G401 (cell line): ENCODE results near the gene MIB2. TPM values are rescaled to one million over a fixed set of nuclear protein-coding genes. Genes with fewer than 3 reads are reported as not detected.

Experiments used
- DNase-seq: peaks from one replicate; pipeline ENCODE4 v3.0.0-alpha.2; 2015; ENCODE audit warnings: low spot score
- in situ Hi-C: cut with HindIII; loops from 2 replicates; pipeline ENCODE4 v1.10.0; 2016; ENCODE audit warnings: low sequenced_read_pairs, mixed read lengths
- total RNA-seq: library from RNA; depleted of rRNA; stranded (reverse); fragments of >200 nt; shearing (Covaris generic); gene quantifications from 2 replicates; pipeline ENCODE4 v1.2.3, GENCODE V29; 2014

The MIB2 gene
- total RNA-seq, 1 experiment from 2014 or later, result 63.9 TPM

DNA sequence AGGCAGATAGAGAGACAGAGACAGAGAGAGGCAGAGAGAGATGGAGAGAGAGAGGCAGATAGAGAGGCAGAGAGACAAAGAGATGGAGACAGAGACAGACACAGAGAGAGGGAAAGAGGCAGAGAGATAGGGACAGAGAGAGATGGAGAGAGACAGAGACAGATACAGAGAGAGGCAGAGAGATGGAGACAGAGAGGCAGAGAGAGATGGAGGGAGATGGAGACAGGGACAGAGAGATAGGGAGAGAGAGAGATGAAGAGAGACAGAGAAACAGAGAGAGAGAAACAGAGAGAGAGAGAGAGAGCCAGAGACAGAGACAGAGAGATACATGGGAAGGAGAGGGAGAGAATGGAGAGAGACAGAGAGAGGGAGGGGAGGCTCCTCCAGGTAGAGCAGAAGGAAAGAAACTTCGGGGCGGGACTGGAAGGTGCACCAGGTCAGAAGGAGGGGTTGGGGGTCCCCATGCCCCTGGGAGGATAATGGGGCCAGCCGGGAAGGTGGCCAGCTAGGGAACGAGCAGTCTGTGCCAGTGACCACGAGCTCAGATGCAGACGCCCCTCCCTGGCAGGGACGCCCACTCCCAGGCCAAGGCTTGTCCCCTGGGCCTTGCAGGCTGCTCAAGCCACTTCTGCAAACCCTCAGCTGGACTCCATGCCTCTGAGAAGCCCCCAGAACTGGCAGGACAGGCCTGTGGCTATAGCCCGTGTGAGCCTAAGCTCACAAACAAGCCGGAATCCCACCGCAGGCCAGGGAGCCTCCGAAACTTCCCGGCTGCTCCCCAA, 18.6 kb upstream of the MIB2 start:
- in situ Hi-C loops, result no loop called here
- DNase-seq, result no peak

DNA sequence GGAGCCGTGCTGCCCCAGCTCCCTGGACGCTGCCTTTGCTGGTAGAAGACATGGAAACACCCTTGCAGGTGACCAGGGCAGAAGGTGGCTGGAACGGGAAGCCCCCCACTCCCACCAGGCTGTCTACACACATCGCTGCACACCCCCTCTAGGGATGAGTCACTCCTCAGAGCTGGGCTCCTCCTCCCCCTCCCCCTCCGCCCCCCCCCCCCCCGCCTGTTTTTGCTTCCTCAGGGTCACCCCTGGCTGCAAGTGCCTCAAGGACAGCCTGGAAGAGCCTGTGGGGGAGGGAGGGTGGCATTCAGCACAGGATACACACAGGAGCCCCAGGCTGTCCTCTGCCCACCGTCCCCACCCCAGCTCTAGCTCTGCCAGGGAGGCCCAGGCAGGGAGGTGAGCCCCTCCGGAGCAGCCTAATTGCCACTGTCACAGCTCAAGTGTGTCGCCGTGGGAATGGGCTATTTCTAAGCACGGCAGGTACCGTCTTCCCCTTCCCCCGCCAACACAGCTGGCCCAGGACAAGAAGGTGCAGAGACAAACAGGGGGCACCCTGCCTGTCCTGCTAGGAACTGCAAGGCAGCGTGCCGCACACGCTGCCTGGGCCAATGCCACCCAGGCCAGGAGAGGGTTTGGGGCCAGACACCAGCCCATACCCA, 17.9 kb upstream of the MIB2 start:
- DNase-seq, result no peak
- in situ Hi-C loops, result no loop called here

DNA sequence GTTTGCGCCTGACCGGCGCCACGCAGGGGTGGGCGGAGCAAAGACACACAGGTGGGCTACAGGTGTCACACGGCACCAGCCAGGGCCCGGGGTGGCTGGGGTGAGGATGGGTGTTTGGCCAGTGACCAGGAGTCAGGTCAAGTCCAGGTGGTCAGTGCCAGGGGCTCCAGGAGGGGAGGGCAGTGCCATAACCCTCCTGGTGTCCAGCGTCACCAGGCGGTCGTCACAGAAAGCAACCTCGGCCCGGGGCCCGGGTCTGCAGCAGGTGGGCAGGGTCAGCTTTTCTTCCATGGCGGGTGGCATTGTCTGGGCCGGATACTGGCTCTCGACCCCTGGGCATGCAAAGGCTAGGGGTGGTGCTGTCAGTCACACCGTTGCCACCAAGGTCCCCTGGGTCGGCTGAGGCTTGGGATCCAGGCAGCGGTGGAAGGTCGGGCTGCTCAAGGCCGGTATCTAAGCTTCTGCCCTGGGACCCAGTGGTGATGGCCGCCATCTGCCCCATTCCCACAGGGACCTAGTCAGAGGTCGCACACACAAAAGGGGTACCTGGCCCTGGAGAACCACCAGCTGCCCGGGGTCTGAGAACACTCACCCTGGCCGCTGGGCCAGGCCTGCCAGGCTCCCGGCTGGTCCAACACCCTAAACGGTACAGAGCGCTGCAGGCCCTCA, 17.1 kb upstream of the MIB2 start:
- DNase-seq, result no peak
- in situ Hi-C loops, result no loop called here

DNA sequence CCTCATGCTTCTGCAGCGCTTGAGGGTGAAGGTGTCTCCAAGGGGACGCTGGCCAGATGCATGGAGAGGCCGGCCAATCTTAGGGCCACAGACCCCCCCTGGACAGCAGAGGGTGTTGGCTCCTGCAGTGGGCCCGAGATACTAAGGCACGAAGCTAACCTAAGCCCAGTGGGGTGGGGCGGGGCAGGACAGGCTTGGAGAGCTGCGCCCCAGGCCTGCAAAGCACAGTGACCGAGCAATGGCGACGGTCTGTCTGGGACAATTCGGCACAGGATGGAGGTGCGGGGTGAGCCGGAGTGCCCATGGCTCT, 16.6 kb upstream of the MIB2 start:
- no peak for DNase-seq
- in situ Hi-C loops, result no loop called here

DNA sequence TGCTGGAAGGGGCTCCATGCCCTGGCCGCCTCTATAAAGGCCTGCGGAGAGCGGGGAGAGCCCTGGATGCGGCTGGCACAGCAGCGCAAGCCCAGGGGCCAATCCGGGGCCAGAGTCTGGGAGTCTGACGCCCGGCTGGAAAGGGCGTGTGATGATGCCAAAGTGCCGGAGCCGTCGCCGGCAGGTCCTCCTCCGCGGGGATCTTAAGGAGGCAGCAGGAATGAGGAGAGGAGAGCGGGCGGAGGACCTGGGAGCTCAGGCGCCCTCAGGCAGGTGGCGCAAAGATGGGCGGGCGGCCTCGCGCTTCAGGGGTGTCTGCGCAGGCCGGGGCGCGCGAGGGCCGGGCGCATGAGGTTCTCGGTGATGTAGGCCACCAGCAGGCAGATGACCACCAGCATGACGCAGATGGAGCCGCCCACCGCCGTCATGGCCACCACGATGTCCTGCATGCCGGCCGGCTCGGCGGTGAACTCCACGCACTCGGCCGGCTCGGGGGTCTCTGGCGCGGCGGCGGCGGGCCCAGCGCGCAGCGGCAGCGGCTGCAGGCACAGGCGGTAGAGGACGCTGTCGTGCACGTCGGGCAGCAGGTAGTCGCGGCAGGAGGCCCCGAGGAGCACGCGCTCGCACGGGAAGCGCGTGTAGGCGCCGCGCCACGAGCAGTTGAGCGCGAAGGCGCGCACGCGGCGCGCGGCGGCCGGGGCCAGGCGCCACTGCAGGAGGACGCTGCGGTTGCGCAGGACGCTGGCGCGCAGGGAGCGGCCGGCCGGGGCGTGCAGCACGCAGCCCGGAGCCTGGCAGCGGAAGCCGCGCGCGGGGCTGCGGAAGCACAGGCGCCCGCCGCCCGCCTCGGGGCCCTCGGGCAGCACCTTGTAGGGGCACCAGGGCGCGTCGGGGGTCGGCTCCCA, 16.0 kb upstream of the MIB2 start:
- DNase-seq, result peak; percentile 17
- in situ Hi-C loops, result no loop called here

DNA sequence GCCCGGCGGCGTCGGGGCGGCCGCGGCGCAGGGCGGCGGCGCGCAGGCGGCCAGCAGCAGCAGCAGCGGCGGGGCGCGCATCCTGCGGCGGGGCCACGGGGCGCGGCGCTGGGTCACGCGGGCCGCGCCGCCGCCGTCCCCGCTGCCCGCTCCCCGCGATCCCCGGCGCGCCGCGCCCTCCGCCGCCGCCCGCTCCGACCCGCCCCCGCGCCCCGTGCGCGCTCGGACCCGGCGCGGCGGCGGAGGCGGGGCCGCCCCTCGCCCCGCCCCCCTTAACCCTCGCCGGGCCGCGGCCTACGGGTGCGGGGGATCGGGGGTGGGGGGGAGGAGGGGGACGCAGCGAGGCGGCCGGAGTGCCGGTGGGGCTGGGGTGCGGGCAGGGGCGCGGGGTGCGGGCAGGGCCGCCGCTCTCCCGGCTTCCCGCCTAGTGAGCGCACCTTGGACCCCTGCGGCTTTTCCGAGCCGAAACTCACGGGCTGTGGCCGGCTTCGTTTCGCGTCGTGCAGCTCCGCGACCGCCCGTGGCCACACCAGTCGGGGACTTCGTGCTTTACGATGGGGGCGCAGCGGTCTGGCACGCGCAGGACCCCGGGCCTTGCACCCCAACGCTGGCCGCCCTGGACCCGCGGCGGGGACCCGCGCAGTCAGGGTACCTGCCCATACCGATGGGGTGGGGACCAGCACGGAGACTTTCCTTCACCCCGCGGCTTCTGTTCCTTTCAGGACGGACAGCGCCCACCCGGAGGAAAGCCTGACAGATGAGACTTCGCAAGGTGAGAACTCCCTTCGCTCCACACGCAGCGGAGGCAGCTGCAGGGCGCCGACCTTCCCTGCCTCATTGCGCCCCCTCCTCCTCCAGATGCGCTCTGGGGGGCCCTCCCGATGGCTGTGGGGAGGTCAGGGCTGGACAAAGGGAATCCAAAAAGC, 15.1 kb upstream of the MIB2 start, which contains the start of gene FNDC10:
Gene FNDC10 (minus strand): TSS at position 201 of the 926 bp plus-strand sequence. CDS start 120 bp downstream, at position 81.
- DNase-seq, result peak; percentile 26
- in situ Hi-C loops, result no loop called here

DNA sequence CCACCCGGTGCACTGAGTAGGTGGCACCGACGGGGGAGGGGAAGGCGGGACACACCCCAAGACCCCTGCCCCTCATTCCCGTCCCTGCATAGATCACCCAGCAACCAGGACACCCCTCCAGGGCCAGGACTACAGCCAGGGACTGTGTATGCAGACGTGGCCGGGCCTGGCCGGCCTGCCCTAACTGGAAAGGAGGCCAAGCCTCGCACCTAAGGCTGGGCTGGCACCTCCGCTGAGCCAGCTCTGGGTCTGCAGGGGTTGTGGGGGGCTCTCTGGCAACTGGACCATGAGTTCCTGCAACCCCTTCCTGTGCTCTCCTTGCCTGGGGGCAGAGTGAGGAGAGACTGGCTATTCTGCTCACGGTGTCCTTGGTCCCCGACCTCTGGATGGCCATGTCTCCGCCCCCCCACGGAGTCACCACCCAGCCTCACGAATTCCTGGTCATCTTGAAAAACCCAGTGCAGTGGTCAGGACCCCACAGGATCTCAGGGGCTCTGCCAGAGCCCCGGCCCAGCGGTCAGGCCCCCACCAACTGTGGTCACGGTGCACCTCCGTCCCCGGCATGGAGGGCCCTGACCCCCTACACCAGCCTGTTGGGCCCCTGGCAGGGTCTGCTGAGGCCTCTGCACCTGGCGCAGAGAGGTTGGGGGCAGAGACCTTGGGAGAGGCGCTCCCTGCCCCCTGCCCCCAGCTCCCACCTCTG, 14.3 kb upstream of the MIB2 start:
- DNase-seq, result no peak
- in situ Hi-C loops, result no loop called here

DNA sequence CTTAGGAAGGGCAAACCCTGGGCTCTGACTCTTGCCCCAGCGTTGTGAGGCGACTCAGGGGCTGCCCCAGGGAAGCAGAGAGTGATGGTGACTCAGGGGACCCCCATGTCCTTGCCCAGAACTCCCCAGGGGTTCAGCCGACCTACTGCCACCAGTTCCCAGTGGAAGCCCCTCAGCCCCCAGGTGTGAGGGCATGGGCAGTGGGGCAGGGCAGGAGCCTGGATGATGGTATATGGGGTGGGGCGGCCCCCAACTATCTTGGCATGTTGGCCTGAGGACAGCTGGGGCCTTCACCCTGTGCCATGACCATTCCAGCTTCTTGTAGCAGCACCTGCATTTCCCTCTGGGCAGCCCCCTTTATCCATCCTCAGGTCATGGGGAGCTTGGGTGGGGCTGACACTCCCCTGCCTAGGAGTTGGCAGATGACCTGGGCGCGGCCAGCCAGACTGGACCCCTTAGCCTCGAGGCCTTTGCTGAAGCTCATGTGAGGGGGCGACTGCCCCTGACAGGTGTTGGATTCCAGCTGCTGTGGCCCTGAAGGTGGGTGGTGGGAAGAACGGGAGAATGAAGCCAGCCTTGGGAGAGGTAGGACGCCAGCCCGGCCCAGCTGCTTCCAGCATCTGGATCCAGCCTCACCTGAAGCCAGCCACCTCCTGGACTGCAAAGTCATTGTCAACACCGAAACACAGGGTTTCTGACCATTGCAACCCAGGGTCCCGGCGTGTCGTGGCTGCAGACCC, 13.6 kb upstream of the MIB2 start:
- in situ Hi-C loops, result no loop called here

DNA sequence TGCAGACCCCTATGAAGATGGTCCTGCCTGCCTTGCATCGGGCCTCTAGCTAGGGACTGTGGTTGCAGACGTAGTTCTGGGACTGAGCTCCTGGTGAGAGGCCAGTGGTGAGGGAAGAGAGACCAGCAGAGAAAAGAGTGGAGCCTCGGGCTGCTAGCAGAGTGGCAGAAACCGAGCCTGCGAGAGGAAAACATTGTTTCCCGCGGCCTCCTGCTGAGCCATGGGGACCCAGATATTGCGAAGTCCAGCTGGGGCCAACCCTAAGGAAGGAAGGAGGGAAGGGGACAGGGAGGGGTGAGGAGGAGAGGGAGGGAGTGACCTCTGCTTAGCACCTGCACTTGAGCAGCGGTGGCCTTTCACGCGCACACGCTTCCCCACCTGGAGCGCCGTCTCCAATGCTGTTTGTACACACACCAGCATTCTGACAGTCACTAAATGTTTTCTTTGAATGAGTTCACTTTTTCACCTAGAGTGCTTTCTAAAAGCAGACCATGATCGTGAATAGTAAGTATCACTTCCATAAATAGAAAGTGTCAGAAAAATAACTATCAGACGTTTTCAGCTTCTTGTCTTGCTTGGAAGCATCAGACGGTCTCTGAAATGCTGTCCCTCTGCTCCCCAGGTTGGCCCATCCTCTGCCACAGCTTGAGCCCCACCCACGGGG, 12.9 kb upstream of the MIB2 start:
- in situ Hi-C loops, result no loop called here
- DNase-seq, result no peak

More for the DNA sequence above, 13.6 kb upstream of the MIB2 start:
- DNase-seq, result no peak

DNA sequence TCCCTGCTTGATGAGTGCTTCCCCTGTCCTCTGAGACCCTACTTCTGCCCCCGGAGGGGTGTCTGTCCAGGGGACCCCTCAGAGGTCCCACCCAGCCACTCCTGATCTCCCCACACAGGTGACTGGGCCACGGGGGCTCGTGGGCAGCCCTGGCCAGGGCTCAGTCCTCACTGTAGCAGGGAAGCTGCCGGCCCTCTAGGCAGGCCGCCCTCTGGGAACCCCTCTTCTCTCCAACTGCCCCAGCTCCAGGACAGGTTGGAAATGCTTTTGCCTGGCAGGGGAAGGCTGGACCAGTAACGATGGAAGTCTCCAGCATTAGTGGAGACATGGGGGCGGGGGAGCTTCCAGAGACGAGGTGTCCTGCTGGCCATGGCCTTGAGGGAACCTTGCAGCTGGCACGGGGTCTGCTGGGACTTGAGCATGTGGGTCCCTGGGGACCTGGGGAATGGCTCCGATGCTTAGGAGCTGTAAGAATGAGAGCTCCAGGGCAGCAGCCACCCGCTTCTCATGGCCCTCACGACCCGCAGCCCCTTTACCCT, 12.3 kb upstream of the MIB2 start:
- in situ Hi-C loops, result no loop called here
- no peak for DNase-seq

DNA sequence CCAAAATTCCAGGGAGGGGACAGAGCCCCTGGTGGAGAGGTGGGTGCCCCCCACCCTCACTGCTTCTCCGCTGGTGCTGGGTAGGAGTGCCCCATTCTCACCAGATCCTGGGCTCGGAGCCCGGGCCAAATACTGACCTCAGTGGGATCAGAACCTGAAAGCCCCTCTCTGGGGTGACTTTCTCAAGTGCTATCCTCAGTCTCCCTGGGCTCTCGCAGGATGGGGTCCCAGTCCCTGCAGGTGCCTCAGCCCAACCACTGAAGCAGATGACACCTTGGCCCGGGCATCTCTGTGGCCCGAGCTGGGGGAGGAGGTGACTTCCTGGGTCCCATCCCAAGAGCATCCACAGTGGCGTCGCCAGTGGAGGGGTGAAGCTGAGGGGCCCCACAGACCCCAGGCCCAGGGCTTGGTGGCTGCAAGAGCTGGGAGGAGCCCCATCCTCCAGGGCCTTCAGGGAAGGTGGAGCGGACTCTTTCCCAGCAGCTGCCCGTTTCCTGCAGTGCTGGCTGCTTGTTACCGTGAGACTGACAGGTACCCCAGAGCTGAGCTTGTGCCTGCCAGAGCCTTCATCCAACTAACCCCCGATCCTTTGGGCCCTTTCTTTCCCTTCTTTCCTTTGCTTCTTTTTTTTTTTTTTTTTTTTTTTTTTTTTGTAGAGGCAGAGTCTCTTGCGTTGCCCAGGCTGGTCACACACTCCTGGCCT, 11.5 kb upstream of the MIB2 start:
- in situ Hi-C loops, result no loop called here
- no peak for DNase-seq

DNA sequence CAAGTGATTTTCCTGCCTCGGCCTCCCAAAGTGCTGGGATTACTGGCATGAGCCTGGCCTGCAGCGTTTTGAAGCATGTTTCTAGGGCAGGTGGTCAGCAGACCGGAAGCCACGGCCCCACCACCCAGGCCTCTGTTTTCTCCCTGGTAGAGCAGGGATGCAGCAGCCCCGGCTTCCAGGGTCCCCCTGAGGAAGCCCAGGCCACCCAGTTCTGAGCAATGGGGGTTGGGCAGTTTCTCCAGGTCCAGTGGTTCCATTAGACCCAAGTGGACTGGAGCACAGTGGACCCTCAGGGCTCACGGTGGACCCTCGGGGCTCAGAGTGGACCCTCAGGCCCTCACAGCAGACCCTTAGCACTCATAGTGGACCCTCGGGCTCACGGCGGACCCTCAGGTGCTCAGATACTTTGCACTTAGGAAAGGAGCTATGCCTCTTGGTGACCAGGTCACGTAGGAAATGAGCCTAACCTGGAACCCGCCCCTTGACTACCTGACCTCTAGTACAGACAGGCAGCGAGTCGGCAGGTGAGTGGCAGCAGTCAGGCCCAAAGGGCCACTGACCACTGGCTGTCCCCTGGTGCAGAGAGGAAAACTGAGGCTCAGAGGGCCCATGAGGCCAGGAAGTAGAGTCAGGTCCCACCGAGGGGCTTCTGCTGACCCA, 10.8 kb upstream of the MIB2 start:
- DNase-seq, result no peak
- in situ Hi-C loops, result no loop called here

DNA sequence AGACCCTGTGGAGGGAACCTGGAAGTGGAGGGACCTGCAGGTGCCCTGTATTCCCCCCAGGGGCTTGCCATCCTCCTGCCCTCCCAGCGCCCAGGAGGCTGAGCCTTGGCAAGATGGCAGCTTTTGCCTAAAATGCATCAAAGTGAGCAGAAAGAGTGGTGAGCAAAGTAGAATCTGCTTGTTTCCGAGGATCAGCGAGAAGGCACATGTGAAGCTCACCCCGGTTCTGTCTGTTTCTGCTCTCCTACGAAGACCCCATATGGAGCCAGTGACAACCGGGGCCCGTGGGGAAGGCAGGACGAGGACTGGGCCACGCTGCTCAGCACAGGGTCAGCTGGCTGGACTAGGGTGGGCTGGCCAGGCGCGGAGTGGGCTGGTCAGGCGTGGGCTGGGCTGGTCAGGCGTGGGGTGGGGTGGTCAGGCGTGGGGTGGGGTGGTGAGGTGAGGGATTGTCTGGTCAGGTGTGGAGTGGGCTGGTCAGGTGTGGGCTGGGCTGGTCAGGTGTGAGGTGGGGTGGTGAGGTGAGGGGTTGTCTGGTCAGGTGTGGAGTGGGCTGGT, 10.2 kb upstream of the MIB2 start:
- in situ Hi-C loops, result no loop called here
- no peak for DNase-seq

DNA sequence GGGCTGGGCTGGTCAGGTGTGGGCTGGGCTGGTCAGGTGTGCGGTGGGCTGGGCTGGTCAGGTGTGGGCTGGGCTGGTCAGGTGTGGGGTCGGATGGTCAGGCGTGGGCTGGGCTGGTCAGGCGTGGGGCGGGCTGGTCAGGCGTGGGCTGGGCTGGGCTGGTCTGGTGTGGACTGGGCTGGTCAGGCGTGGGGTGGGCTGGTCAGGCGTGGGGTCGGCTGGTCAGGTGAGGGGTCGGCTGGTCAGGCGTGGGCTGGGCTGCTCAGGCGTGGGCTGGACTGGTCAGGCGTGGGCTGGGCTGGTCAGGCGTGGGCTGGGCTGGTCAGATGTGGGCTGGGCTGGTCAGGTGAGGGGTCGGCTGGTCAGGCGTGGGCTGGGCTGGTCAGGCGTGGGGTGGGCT, 9.6 kb upstream of the MIB2 start:
- in situ Hi-C loops, result no loop called here
- no peak for DNase-seq

DNA sequence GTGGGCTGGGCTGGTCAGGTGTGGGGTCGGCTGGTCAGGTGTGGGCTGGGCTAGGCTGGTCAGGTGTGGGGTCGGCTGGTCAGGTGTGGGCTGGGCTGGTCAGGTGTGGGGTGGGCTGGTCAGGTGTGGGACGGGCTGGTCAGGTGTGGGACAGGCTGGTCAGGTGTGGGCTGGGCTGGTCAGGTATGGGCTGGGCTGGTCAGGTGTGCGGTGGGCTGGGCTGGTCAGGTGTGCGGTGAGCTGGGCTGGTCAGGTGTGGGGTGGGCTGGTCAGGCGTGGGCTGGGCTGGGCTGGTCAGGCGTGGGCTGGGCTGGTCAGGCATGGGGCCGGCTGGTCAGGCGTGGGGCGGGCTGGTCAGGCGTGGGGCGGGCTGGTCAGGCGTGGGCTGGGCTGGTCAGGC, 9.1 kb upstream of the MIB2 start:
- in situ Hi-C loops, result no loop called here
- DNase-seq, result no peak
